GM19468 (cell line): ENCODE results near the gene SLC2A1.

Experiments
- ATAC-seq: cut with Tn5 transposase; IDR thresholded peaks from one replicate; pipeline ENCODE4 v1.9.1; 2021; ENCODE audit warnings: mild to moderate bottlenecking, moderate library complexity, moderate number of reproducible peaks; ENCODE audit not compliant: unreplicated experiment; ENCODE audit errors: extremely low read depth

The SLC2A1 gene

DNA sequence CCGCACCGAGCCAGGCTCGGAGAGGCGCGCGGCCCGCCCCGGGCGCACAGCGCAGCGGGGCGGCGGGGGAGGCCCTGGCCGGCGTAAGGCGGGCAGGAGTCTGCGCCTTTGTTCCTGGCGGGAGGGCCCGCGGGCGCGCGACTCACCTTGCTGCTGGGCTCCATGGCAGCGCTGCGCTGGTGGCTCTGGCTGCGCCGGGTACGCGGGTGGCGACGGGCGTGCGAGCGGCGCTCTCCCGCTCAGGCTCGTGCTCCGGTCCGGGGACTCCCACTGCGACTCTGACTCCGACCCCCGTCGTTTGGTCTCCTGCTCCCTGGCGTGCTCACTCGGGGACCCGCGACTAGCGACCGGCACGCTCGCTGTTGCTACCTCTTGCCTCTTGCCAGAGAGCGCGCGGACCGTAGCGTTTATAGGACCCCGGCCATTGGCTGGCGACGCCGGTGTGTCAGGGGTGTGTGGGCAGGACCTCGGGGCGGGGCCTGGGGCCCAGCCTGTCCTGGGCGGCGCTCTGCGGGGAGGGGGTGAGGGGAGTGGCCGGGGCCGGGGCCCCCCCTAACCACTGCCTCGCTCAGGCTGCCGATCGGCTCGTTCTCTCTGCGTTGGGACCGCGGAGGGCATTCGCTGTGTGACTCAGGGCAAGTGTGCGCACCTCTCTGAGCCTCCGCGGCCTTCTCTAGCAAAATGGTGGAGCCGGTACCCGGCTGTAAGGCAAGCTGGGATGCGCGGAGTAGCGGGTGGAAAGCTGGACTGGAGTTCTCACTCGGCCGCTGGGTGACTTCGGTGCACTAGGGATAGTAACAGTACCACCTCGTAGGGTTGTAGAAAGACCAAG is at the start of gene SLC2A1:
SLC2A1 (minus strand) TSS at position 381 of the 832 bp plus-strand sequence; CDS start at position 164, 217 bp downstream.
- peak; percentile 42 for ATAC-seq

- no peak for ATAC-seq
Observed at GRCh38 chr1:43007377-43008114, 48.9 kb upstream of the SLC2A1 start.

- ATAC-seq = no peak
Observed at GRCh38 chr1:43005460-43006361, 47.0 kb upstream of the SLC2A1 start.

DNA sequence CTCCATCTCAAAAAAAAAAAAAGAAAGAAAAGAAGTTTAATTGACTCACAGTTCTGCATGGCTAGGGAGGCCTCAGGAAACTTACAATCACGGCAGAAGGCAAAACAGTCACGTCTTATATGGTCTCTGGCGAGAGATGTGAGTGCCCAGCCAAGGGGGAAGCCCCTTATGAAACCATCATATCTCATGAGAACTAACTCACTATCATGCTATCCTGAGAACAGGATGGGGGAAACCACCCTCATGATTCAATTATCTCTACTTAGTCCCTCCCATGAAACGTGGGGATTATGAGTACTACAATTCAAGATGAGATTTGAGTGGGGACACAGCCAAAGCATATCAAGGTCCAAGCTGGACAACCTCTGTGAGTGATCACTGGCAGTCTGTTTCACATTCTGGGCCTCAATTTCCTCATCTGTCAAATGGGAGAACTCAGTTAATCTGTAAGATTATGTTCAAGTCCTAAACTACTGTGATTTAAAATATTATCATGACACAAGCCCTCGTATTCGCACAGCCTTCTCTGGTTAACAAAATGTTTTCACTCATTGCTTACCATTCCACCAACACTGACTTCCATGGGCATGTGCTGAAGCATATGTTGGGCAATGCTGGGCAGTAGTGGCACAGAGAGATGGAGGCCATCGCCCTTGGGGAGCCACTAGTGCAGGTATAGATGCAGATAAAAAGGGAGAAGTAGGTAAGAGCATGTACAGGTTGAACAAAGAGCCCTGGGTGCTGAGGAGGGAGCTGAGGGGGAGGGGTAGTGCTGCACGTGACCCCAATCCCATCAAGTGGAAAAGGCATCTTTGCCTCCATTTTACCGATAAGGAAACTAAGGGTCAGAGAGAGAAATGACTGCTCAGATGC is 46.2 kb upstream of the SLC2A1 start:
- no peak for ATAC-seq

DNA sequence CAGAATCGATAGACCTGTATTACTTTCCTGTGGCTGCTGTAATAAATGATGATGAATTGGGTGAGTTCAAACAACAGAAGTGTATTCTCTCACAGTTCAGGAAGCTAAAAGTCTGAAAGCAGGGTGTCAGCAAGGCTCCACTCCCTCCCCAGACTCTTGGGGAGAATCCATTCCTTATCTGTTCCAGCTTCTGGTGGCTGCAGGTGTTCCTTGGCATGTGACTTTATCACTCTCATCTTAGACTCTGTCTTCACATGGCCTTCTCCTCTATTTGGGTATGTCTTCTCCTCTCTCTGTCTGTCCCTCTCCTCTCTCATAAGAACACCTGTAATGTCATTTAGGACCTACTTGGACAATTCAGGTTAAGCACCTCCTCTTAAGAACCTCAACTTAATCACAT is 44.1 kb upstream of the SLC2A1 start:
- no peak for ATAC-seq

DNA sequence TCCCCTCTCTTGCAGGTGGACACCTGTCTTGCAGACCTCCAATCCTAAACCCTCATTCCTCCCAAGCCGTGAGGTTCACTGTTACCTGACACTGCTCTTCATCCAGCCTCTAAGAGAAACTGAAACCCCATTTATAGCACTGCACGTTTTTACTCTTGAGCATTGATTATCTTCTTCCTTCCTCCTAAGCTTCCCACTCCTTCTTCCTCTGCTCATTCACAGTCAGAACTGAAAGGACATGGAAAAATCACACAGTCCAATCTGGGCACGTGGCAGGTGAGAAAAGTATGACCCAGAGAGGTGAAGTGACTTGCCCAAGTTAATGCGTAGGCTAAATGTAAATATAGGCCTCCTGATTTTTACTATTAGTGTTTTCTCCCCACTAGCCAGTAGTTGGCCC is 43.4 kb upstream of the SLC2A1 start:
- ATAC-seq = no peak

DNA sequence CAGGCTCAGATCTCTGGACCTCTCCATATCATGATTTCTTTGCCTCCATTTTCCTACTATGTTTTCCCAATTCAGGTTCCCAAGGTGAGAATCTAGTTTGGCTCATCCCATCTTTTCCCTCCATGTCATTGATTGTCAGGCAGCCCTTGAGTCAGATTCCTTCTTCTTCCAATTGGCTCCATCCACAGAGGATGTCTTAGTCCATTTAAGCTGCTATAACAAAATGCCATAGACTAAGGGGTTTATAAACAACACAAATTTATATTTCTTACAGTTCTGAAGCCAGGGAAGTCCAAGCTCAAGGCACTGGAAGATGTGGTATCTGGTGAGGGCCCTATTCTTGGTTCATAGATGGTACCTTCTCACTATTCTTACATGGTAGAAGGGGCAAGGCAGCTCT is 42.8 kb upstream of the SLC2A1 start:
- no peak for ATAC-seq

DNA sequence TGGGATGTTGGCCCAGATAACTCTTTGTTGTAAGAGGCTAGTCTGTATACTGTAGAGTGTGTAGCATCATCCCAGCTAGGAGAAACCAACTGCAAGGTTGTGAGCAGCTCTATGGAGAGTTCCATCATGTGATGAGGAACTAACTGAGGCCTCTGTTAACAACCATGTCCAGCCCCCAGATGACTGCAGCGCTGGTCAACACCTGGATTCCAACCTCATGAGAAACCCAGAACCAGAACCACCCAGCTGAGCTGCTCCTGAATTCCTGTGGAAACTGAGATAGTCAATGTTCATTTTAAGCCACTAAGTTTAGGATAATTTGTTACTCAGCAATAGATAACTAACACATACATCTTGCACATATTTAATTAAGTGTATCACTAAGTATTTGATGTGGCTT is 41.6 kb upstream of the SLC2A1 start:
- ATAC-seq = no peak

GRCh38 chr1:42999308-42999707 is 40.6 kb upstream of the SLC2A1 start:
- ATAC-seq = no peak

GRCh38 chr1:42998386-42998785 is 39.7 kb upstream of the SLC2A1 start:
- no peak for ATAC-seq

GRCh38 chr1:42996384-42996970 is 37.8 kb upstream of the SLC2A1 start:
- ATAC-seq = no peak

- ATAC-seq = no peak
Observed at GRCh38 chr1:42993502-42994136, 35.0 kb upstream of the SLC2A1 start.

GRCh38 chr1:42992054-42992571 is 33.4 kb upstream of the SLC2A1 start:
- ATAC-seq = no peak

DNA sequence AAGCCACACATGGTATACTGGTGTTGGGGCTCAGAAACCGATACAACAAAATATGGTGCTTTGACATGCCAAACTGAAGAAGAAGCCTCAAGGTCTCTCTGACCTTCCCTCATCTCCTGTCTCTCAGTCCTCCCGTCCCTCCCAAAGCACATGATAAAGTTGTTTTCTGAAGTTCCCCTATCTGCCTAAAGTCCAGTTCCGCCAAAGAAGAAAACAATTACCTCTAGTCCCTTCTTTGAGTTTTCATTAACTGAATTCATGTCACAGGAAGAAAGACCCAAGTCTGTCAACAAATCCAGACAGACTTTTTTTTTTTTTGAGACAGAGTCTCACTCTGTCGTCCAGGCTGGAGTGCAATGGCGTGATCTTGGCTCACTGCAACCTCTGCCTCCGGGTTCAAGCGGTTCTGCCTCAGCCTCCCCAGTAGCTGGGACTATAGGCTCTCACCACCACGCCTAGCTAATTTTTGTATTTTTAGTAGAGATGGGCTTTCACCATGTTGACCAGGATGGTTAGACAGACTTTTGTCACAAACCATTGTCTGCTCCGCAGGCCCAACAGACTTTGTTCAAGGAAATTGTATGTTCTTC is 32.2 kb upstream of the SLC2A1 start:
- no peak for ATAC-seq

DNA sequence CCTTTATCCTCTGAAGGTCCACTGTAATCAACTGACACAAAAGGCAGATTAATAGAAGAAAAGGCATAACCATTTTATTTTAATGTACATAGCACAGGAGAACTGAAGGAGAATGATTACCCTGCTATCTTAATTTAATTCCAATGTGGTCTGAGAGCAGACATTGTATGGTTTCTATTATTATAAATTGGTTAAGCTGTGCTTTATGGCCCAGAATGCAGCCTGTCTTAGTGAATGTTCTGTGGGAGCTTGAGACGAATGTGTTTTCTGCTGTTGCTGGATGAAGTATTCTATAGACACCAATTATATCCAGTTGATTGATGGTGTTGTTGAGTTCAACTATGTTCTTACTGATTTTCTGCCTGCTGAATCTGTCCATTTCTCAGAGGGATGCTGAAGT is 25.0 kb upstream of the SLC2A1 start:
- no peak for ATAC-seq

DNA sequence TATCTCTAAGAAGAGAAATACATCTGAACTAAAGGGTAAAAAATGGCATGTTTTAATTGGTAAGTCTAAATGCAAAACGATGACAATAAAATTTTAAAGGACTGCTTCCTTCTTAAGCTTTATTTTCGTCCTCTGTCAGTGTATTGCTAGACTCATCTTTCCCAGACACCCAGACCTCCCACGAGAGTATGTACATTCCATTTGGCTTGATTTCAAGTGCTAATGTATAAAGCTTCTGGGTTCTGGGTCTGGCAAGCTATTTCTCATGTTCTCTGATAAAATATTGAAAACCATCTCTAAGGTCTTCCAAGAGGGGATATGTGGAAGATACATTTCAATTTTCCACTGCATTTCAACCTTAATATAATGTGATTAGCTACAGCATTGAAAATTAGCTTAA is 24.6 kb upstream of the SLC2A1 start:
- ATAC-seq = no peak

DNA sequence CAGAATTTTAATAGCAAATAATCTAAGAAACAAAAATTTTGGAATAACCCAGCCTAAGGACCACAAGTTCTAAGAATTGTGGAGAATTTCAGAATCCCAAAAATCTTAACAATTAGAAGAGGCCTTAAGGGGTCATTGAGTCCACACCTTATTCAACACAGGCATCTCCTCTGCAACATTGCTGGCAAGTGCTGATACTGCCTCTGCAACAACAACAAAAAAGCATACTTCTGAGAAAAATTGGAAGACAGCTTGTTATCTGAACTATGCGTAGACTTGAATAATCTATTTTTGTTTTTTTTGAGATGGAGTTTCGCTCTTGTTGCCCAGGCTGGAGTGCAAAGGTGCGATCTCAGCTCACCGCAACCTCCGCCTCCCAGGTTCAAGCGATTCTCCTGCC is 24.0 kb upstream of the SLC2A1 start:
- ATAC-seq = no peak

DNA sequence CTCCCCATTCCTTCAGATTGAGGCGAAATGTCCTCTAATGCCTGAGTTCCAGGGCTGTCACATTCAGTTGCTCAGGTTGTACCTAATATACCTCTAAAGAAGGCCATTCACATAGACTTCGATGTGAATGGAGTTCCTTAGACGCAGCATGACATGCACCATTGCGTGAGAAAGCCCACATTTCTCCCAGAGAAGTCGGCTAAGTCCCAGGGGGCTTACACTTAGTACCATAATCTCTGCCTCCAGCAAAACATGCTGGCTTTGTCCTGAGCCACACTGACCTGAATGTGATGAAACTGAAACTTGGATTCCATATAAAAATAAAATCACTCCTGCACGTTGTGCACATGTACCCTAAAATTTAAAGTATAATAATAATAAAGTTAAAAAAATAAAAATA is 23.2 kb upstream of the SLC2A1 start:
- no peak for ATAC-seq
